ENCODE measurements around the gene TSPAN11.

TSPAN11 gene

DNA sequence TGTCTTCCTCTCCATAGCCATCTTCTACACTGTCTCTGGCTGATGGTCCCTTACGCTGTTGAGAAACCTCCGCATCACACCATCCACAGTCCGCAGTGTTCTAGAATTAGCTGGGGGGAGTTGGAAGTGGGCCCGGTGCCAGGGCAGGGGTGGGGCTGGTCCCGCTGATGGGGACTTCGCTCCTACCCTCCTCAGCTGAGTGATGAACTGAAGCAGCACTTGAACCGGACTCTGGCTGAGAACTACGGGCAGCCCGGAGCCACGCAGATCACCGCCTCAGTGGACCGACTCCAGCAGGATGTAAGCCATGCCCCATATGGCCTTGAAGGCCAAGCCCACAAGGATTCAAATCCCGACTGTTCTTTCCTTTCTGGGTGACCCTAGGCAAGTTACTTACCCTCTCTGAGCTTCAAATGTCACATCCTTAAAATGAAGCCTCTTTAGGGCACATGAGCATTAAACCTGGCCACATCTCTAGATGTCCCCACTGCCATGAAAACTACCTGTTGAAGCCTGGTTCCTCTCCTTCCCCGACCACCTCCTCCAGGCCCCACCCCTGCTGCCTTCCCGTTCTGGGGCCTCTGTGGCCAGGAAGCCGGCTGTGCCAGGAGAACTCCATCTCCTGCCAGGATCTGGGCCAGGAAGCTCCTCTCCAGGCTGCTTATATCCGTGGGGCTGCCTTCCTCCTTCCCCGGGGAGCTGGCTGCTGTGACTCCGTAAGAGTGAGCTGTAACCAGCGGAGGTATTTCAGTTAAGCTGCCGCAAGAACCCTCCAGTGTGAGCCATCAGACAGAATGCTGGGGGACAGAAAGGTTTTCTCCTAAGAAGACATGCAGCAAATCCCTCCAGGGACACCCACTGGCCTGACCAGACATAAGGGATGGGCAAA, 53.1 kb downstream of the TSPAN11 start:
- H3K4me3 ChIP-seq (replicated peaks; ENCODE audit: low read depth, low read length), result no peak overlapping the region
- peak; percentile 32 for DNase-seq (ENCODE audit: low read depth)
- TF ChIP-seq, protein P1, sequence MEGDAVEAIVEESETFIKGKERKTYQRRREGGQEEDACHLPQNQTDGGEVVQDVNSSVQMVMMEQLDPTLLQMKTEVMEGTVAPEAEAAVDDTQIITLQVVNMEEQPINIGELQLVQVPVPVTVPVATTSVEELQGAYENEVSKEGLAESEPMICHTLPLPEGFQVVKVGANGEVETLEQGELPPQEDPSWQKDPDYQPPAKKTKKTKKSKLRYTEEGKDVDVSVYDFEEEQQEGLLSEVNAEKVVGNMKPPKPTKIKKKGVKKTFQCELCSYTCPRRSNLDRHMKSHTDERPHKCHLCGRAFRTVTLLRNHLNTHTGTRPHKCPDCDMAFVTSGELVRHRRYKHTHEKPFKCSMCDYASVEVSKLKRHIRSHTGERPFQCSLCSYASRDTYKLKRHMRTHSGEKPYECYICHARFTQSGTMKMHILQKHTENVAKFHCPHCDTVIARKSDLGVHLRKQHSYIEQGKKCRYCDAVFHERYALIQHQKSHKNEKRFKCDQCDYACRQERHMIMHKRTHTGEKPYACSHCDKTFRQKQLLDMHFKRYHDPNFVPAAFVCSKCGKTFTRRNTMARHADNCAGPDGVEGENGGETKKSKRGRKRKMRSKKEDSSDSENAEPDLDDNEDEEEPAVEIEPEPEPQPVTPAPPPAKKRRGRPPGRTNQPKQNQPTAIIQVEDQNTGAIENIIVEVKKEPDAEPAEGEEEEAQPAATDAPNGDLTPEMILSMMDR (IDR thresholded peaks at IDR 0.05; ENCODE audit: low read length, missing control alignments), result no peak

DNA sequence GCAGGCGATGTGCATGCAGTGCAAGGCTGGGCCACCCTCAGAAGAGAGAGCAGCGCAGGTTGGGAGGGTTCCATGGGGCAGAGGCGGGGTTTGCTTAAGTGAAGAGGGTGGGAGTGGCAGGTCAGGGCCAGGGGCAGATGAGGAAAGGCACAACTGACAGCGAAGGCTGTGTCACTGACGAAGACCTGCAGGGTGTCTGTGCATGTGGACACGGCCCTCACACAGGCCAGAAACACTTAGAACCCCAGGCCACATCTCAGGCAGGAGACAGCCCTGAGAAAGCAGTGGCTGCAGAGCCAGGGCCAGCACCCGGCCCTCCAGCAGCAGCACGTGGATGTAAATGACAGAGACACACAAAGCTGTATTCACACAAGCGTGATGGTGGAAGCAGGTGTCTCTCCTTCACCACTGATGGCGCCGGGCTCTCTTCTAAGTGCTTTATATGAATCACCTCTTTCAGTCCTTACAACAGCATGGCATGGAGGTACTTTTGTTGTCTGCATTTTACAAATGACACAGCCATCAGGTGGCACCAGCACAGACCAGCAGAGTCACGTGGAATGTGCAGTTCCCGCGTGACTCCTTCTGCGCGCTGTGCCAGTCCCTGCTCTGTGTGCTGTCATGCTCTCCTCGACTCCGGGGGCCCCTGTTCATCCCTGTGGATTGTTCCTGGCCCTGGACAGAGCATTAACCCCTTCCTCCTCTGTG, 54.6 kb downstream of the TSPAN11 start:
- TF ChIP-seq, protein P1 (IDR thresholded peaks at IDR 0.05; ENCODE audit: low read length, missing control alignments), result no peak
- DNase-seq (ENCODE audit: low read depth), result no peak
- no peak overlapping the region for H3K4me3 ChIP-seq (replicated peaks; ENCODE audit: low read depth, low read length)

DNA sequence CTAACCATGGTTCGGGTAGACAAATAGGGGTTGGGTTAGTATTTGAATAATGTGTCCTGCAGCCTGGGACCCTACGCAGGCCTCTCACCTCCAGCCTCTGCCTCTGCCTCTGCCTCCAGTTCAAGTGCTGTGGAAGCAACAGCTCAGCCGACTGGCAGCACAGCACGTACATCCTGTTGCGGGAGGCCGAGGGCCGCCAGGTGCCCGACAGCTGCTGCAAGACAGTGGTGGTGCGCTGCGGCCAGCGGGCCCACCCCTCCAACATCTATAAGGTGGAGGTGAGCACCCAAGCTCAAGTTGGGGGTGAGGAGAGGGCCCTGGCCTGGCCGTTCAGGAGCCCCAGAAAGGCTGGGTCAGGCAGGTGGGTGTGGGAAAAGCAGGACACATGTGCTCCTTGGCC, 55.9 kb downstream of the TSPAN11 start:
- H3K4me3 ChIP-seq (replicated peaks; ENCODE audit: low read depth, low read length), result no peak overlapping the region
- TF ChIP-seq, protein P1 (IDR thresholded peaks at IDR 0.05; ENCODE audit: low read length, missing control alignments), result no peak
- no peak for DNase-seq (ENCODE audit: low read depth)

DNA sequence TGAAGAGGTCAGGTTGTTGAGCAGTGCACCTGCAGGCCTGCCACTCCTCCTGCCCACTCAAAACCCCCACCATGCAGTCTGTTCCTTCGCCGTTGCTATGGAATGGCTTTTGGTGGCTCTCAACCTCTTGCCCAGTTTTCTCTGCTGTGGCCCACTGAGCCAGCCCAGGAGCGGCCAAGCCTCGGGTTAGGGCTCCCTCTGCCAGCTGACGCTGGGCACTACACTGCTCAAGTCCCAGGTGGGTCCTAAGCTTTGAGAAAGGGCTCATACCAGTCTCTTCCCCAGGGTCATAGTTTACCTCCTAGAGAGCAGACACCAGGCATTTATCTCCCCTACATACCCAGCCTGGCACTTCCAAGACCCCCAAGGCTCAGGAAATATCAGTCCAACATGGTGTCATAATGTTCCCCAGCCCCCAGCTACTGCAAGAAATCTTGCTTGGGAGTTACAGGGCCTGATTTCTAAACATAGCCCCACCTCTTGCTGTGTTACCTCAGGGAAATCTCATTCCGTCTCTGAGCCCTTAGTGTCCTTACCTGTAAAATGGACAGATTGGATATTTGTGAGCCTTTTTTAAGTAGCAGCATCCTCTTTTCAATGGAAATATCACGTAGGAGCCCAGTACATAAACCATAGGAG, 59.4 kb downstream of the TSPAN11 start:
- TF ChIP-seq, protein P1 (IDR thresholded peaks at IDR 0.05; ENCODE audit: low read length, missing control alignments), result peak; percentile 86
- peak; percentile 60 for DNase-seq (ENCODE audit: low read depth)

DNA sequence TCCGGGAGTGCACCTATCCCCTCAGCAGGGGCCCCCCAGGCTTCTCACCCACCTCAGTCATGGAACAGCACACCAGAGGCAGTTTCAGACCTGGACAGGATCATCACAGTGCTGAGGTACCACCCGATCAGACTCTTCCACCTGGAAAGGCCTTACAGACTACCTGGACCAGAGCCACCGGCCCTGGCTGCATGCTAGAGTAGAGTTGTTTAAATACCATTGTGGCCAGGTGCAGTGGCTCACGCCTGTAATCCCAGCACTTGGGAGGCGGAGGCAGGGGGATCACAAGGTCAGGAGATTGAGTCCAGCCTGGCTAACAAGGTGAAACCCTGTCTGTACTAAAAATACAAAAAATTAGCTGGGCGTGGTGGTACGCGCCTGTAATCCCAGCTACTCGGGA, 61.5 kb downstream of the TSPAN11 start:
- H3K4me3 ChIP-seq (replicated peaks; ENCODE audit: low read depth, low read length), result no peak overlapping the region
- TF ChIP-seq, protein P1 (IDR thresholded peaks at IDR 0.05; ENCODE audit: low read length, missing control alignments), result no peak
- DNase-seq (ENCODE audit: low read depth), result no peak

More for the DNA sequence above, 59.4 kb downstream of the TSPAN11 start:
- H3K4me3 ChIP-seq (replicated peaks; ENCODE audit: low read depth, low read length), result no peak overlapping the region

DNA sequence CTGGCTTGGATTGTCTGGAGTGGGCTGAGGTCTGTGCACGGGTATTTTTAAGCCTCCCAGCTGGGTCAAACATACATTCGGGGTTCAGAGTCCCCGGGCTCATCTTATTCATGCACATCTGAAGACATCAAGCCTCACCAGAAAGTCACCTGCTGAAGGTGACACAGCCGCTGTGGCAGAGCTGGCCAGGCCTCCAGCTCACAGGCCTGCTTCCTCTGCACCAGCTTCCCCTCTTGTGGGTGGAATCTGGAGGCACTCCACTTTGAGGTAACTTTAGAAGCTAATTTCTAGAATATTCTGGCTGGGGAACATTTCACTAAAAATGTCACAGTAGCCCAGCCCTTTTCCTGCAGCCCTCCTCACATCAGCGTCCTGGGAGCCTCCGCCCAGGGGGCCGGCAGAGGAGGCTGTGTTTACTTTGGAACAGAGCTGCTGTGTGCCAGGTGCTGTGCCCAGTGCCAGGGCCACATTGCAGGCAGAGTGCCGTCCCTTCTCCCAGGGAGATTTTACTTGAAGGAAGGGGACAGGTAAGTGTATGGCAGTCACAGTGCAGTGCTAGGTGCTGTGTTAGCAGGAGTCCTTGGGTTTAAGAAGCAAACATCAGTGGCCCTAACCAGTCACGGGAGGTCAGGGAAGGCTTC, 62.2 kb downstream of the TSPAN11 start:
- no peak for DNase-seq (ENCODE audit: low read depth)
- TF ChIP-seq, protein P1 (IDR thresholded peaks at IDR 0.05; ENCODE audit: low read length, missing control alignments), result no peak
- no peak overlapping the region for H3K4me3 ChIP-seq (replicated peaks; ENCODE audit: low read depth, low read length)
